ENCODE data around the gene WFDC6. TPM values are rescaled to one million over a fixed set of nuclear protein-coding genes. Genes with fewer than 3 reads are reported as not detected.

WFDC6 gene
- total and polyA plus RNA-seq, 9 donors = not detected

GRCh38 chr20:45510242-45510862, 28.9 kb downstream of the WFDC6 start:
- H3K27ac ChIP-seq = no peak overlapping the region
- intact Hi-C loops (cut with DNase I) = no loop called here
- 24 to 28% (median 25%) methylated on average over 5 of the region's 5 CpGs for WGBS, 3 donors
- H3K4me1 ChIP-seq (ENCODE audit: insufficient read depth) = no peaks in the 10 kb centered on the region
- no peak for DNase-seq
- no peaks in the 10 kb centered on the region for H3K9me3 ChIP-seq
- no peak overlapping the region for H3K4me3 ChIP-seq
- no peaks in the 10 kb centered on the region for H3K36me3 ChIP-seq
- TF ChIP-seq POLR2A (IDR thresholded peaks at IDR 0.05) (no peak), CTCF (IDR thresholded peaks at IDR 0.05) (no peak), EP300 (IDR thresholded peaks at IDR 0.05) (no peak)
- no peaks in the 10 kb centered on the region for H3K27me3 ChIP-seq

- no peak for TF ChIP-seq CTCF (IDR thresholded peaks at IDR 0.05)
- no peak overlapping the region for H3K27ac ChIP-seq
- 40 to 56% (median 50%) methylated on average over 4 of the region's 4 CpGs for WGBS, 3 donors
- intact Hi-C loops (cut with DNase I) = no loop called here
- no peaks in the 10 kb centered on the region for H3K27me3 ChIP-seq
- DNase-seq = no peak
- no peaks in the 10 kb centered on the region for H3K36me3 ChIP-seq
- H3K4me3 ChIP-seq = no peak overlapping the region
- H3K9me3 ChIP-seq = no peaks in the 10 kb centered on the region
- no peaks in the 10 kb centered on the region for H3K4me1 ChIP-seq (ENCODE audit: insufficient read depth)
These were observed 30.2 kb downstream of the WFDC6 start for GRCh38 chr20:45509091-45509490.

- Histone ChIP-seq H3K27me3 (no peaks in the 10 kb centered on the region), H3K36me3 (no peaks in the 10 kb centered on the region), H3K9me3 (no peaks in the 10 kb centered on the region), H3K4me1 (ENCODE audit: insufficient read depth) (no peaks in the 10 kb centered on the region), H3K4me3 (no peak overlapping the region), H3K27ac (no peak overlapping the region)
- DNase-seq = no peak
- TF ChIP-seq POLR2A (IDR thresholded peaks at IDR 0.05) (no peak), EP300 (IDR thresholded peaks at IDR 0.05) (no peak), CTCF (IDR thresholded peaks at IDR 0.05) (no peak)
- intact Hi-C loops (cut with DNase I) = no loop called here
- 80 to 88% (median 81%) methylated on average over 7 of the region's 7 CpGs for WGBS, 3 donors
These were observed 31.0 kb downstream of the WFDC6 start for GRCh38 chr20:45508068-45508886.

- Histone ChIP-seq H3K36me3 (no peaks in the 10 kb centered on the region), H3K27ac (no peak overlapping the region), H3K4me1 (ENCODE audit: insufficient read depth) (no peaks in the 10 kb centered on the region), H3K27me3 (no peaks in the 10 kb centered on the region), H3K4me3 (no peak overlapping the region), H3K9me3 (no peaks in the 10 kb centered on the region)
- DNase-seq = no peak
- 84 to 90% (median 85%) methylated on average over 5 of the region's 5 CpGs for WGBS, 3 donors
- TF ChIP-seq EP300 (IDR thresholded peaks at IDR 0.05) (no peak), POLR2A (IDR thresholded peaks at IDR 0.05) (no peak), CTCF (IDR thresholded peaks at IDR 0.05) (no peak)
- intact Hi-C loops (cut with DNase I) = no loop called here
These were observed 32.1 kb downstream of the WFDC6 start for GRCh38 chr20:45507011-45507820.

All from ovary (tissue), 9 donors.